SK-N-SH (cell line): ENCODE measurements around the gene COL23A1.

ENCODE experiments used
- EP300 ChIP-seq, 2 experiments: IDR thresholded peaks; 2 replicates each; pipeline versions ENCODE4 v1.4.0 to v1.6.1; 2012; ENCODE audit warnings: borderline replicate concordance in 1 of 2, low read depth in 1 of 2, low read length in 1 of 2
- RXRA ChIP-seq: IDR thresholded peaks from 2 replicates; pipeline ENCODE4 v1.4.0; 2012; ENCODE audit warnings: low read depth, mild to moderate bottlenecking, borderline replicate concordance
- TF ChIP-seq, protein P1 (sequence below): fragments of 200-600 bp; sonication (generic); IDR thresholded peaks from 2 replicates; pipeline ENCODE4 v1.6.1; 2017; ENCODE audit warnings: antibody characterized with exemption, mild to moderate bottlenecking, moderate library complexity

- TF ChIP-seq, protein P1, sequence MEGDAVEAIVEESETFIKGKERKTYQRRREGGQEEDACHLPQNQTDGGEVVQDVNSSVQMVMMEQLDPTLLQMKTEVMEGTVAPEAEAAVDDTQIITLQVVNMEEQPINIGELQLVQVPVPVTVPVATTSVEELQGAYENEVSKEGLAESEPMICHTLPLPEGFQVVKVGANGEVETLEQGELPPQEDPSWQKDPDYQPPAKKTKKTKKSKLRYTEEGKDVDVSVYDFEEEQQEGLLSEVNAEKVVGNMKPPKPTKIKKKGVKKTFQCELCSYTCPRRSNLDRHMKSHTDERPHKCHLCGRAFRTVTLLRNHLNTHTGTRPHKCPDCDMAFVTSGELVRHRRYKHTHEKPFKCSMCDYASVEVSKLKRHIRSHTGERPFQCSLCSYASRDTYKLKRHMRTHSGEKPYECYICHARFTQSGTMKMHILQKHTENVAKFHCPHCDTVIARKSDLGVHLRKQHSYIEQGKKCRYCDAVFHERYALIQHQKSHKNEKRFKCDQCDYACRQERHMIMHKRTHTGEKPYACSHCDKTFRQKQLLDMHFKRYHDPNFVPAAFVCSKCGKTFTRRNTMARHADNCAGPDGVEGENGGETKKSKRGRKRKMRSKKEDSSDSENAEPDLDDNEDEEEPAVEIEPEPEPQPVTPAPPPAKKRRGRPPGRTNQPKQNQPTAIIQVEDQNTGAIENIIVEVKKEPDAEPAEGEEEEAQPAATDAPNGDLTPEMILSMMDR = peak; percentile 32; the same call in 1 of the 2 replicates
- TF ChIP-seq EP300 (IDR thresholded peaks at IDR 0.05; ENCODE audit: borderline replicate concordance in 1 of 2, low read depth in 1 of 2, low read length in 1 of 2) = peak in 1 of 2 experiments; percentile 28; a peak in 1 of 4 replicates
- TF ChIP-seq RXRA = no peak
These were observed 310.3 kb downstream of the COL23A1 start for GRCh38 chr5:178279723-178280438.
